Measurements from ENCODE around the gene ATXN7L1. TPM values are rescaled to one million over a fixed set of nuclear protein-coding genes. Genes with fewer than 3 reads are reported as not detected.

The ATXN7L1 gene
- total and polyA plus RNA-seq, 2 of the 13 experiments (the other 11 are each of a cell fraction or from before 2014, with no cell fraction given), result 4.1 to 7.8 TPM

GRCh38 chr7:105587909-105588635 is 288.3 kb downstream of the ATXN7L1 start:
- POLR2A ChIA-PET, result no interaction called here
- H3K9me3 ChIP-seq (ENCODE audit: low read length), result no peaks in the 10 kb centered on the region
- H3K79me2 ChIP-seq (ENCODE audit: insufficient read depth, low read length), result no peaks in the 10 kb centered on the region
- no peak for DNase-seq (ENCODE audit: low spot score)
- no peak for FAIRE-seq
- no peak overlapping the region for H3K27ac ChIP-seq (ENCODE audit: extremely low read length, insufficient read depth, low read length)
- WGBS (ENCODE audit: low lambda C conversion rate), result 60% methylated on average over 12 of the region's 12 CpGs
- no peaks in the 10 kb centered on the region; a peak in 1 of 5 replicates for H3K27me3 ChIP-seq (ENCODE audit: control insufficient read depth in 1 of 2, insufficient read depth in 2 of 2, low read length in 2 of 2)
- H3K36me3 ChIP-seq (replicated peaks in 1 of 2; ENCODE audit: control insufficient read depth in 1 of 2, insufficient read depth in 2 of 2, low read length in 2 of 2), result no peaks in the 10 kb centered on the region
- no peak overlapping the region for H2AFZ ChIP-seq (ENCODE audit: low read length)
- no peaks in the 10 kb centered on the region for H4K20me1 ChIP-seq (ENCODE audit: insufficient read depth, low read length)
- peaks cover 9% of the 10 kb centered on the region for H3K4me1 ChIP-seq (ENCODE audit: insufficient read depth, low read length)
- no peak overlapping the region for H3K9ac ChIP-seq (ENCODE audit: insufficient read depth, low read depth, low read length)
- in situ Hi-C loops (cut with HindIII; ENCODE audit: extremely low pct_ligation_motif_present, low pct_unique_long_range_greater_than_20kb), result no loop called here
- ATAC-seq, result no peak
- H3K4me2 ChIP-seq (ENCODE audit: low read depth, low read length), result no peak overlapping the region
- intact Hi-C loops (cut with micrococcal nuclease; ENCODE audit: unreplicated experiment), result no loop called here
- no TSS peak for BruUV-seq (replicated peaks)
- CTCF ChIA-PET (ENCODE audit: low intra/inter-chr PET ratio, low total read pairs), result no interaction called here
- no peak overlapping the region for H3K4me3 ChIP-seq (replicated peaks in 1 of 3; ENCODE audit: insufficient read depth in 1 of 3, low read depth in 2 of 3, low read length in 3 of 3)
- TF ChIP-seq ETS1 (CRISPR knock-in tag; IDR thresholded peaks at IDR 0.05), result no peak
- TF ChIP-seq CEBPZ (IDR thresholded peaks at IDR 0.05; ENCODE audit: low read length), result no peak
- no peak for TF ChIP-seq SMAD3 (CRISPR knock-in tag; IDR thresholded peaks at IDR 0.05)
- no peak for TF ChIP-seq RARG (CRISPR knock-in tag; IDR thresholded peaks at IDR 0.05; ENCODE audit: low read depth)
- no peak for TF ChIP-seq ZNF34 (CRISPR knock-in tag; IDR thresholded peaks at IDR 0.05; ENCODE audit: borderline replicate concordance)
- no peak for TF ChIP-seq IRF9 (CRISPR knock-in tag; IDR thresholded peaks at IDR 0.05; ENCODE audit: borderline replicate concordance)
- no peak for TF ChIP-seq ZNF772 (CRISPR knock-in tag; IDR thresholded peaks at IDR 0.05)
- TF ChIP-seq ZNF790 (CRISPR knock-in tag; IDR thresholded peaks at IDR 0.05; ENCODE audit: borderline replicate concordance), result no peak
- no peak for TF ChIP-seq DMTF1 (CRISPR knock-in tag; IDR thresholded peaks at IDR 0.05)
- TF ChIP-seq ZNF605 (CRISPR knock-in tag; IDR thresholded peaks at IDR 0.05), result no peak
- TF ChIP-seq KMT2B (CRISPR knock-in tag; IDR thresholded peaks at IDR 0.05), result no peak
- TF ChIP-seq ZBTB37 (CRISPR knock-in tag; IDR thresholded peaks at IDR 0.05), result no peak
- no peak for TF ChIP-seq SP5 (CRISPR knock-in tag; IDR thresholded peaks at IDR 0.05; ENCODE audit: borderline replicate concordance, low read depth)
- TF ChIP-seq ZC3H4 (CRISPR knock-in tag; IDR thresholded peaks at IDR 0.05; ENCODE audit: borderline replicate concordance), result no peak
- TF ChIP-seq ZNF33B (CRISPR knock-in tag; IDR thresholded peaks at IDR 0.05), result no peak
